Activated naive CD4-positive, alpha-beta T cell treated with anti-CD3 and anti-CD28 coated beads, Interleukin-2, amount 50 U/mL, for 72 hours (primary cell): ENCODE data around the gene SYT7. TPM values are rescaled to one million over a fixed set of nuclear protein-coding genes. Genes with fewer than 3 reads are reported as not detected.
A peak's percentile ranks its signal among the peaks of the same experiment; 100 is the strongest.

ENCODE experiments used
- ATAC-seq, 2 donors: fragments of 150-1000 bp; cut with Tn5 transposase; 2 replicates each; pipeline ENCODE4 v1.10.0; 2021; ENCODE audit warnings: mild to moderate bottlenecking in 2 of 2, moderate library complexity in 2 of 2
- DNase-seq, 2 donors: peaks; one replicate each; pipeline ENCODE4 v3.0.0; 2021 to 2022; ENCODE audit warnings: low spot score in 2 of 2
- H3K27ac Mint-ChIP-seq, 2 donors: one replicate each; pipeline ENCODE4 v1.8.0; 2022; ENCODE audit warnings: mild to moderate bottlenecking in 2 of 2, mixed read lengths in 2 of 2
- H3K36me3 Mint-ChIP-seq, 2 donors: one replicate each; pipeline ENCODE4 v1.8.0; 2022; ENCODE audit warnings: mixed read lengths in 2 of 2
- H3K9me3 Mint-ChIP-seq, 2 donors: one replicate each; pipeline ENCODE4 v1.8.0; 2022; ENCODE audit warnings: mixed read lengths in 2 of 2
- total RNA-seq, 2 donors: library from RNA; stranded (reverse); gene quantifications; one replicate each; pipeline ENCODE4 v1.2.3, GENCODE V29; 2022

The SYT7 gene
- total RNA-seq, 2 donors from 2014 or later: not detected

GRCh38 chr11:61572913-61573312 lies 8.0 kb downstream of the SYT7 start:
- H3K9me3 Mint-ChIP-seq: no peaks in the 10 kb centered on the region
- no peak for ATAC-seq
- no peak for DNase-seq
- no peak overlapping the region for H3K27ac Mint-ChIP-seq
- peaks cover 4 to 5% of the 10 kb centered on the region in 2 donors for H3K36me3 Mint-ChIP-seq

GRCh38 chr11:61571869-61572268 lies 9.0 kb downstream of the SYT7 start:
- no peak for ATAC-seq
- peaks cover 5% of the 10 kb centered on the region in 2 donors for H3K36me3 Mint-ChIP-seq
- DNase-seq: no peak
- H3K9me3 Mint-ChIP-seq: no peaks in the 10 kb centered on the region
- no peak overlapping the region for H3K27ac Mint-ChIP-seq

GRCh38 chr11:61571337-61571736 lies 9.5 kb downstream of the SYT7 start:
- DNase-seq (no peak), ATAC-seq (no peak)
- Mint-ChIP-seq H3K36me3 (peaks cover 5% of the 10 kb centered on the region in 2 donors), H3K9me3 (no peaks in the 10 kb centered on the region), H3K27ac (no peak overlapping the region)

- ATAC-seq (no peak), DNase-seq (no peak)
- peaks cover 5% of the 10 kb centered on the region in 2 donors for H3K36me3 Mint-ChIP-seq
Observed at GRCh38 chr11:61569701-61570100, 11.2 kb downstream of the SYT7 start.

GRCh38 chr11:61569018-61569417 lies 11.9 kb downstream of the SYT7 start:
- Mint-ChIP-seq H3K27ac (no peak overlapping the region), H3K9me3 (no peaks in the 10 kb centered on the region), H3K36me3 (peaks cover 5% of the 10 kb centered on the region in 2 donors)
- ATAC-seq (no peak), DNase-seq (no peak)

More at GRCh38 chr11:61569701-61570100, 11.2 kb downstream of the SYT7 start:
- Mint-ChIP-seq H3K9me3 (no peaks in the 10 kb centered on the region), H3K27ac (no peak overlapping the region)

- DNase-seq (peak in 1 of 2 donors; percentile 83), ATAC-seq (peak; percentile 37 to 89)
- H3K27ac Mint-ChIP-seq: no peak overlapping the region
- no peaks in the 10 kb centered on the region for H3K9me3 Mint-ChIP-seq
- H3K36me3 Mint-ChIP-seq: peaks cover 5% of the 10 kb centered on the region in 2 donors
Observed at GRCh38 chr11:61567286-61568061, 13.4 kb downstream of the SYT7 start.

- ATAC-seq: no peak
- Mint-ChIP-seq H3K9me3 (no peaks in the 10 kb centered on the region), H3K36me3 (peaks cover 5% of the 10 kb centered on the region in 2 donors), H3K27ac (no peak overlapping the region)
- no peak for DNase-seq
Observed at GRCh38 chr11:61564936-61565696, 15.8 kb downstream of the SYT7 start.

GRCh38 chr11:61560751-61561150 lies 20.1 kb downstream of the SYT7 start:
- Mint-ChIP-seq H3K9me3 (no peaks in the 10 kb centered on the region), H3K27ac (no peak overlapping the region), H3K36me3 (no peaks in the 10 kb centered on the region)
- ATAC-seq: no peak
- no peak for DNase-seq

GRCh38 chr11:61556621-61557020 lies 24.3 kb downstream of the SYT7 start:
- Mint-ChIP-seq H3K27ac (no peak overlapping the region), H3K9me3 (no peaks in the 10 kb centered on the region), H3K36me3 (no peaks in the 10 kb centered on the region)
- DNase-seq (no peak), ATAC-seq (no peak)

GRCh38 chr11:61555978-61556377 lies 24.9 kb downstream of the SYT7 start:
- DNase-seq: no peak
- no peaks in the 10 kb centered on the region for H3K9me3 Mint-ChIP-seq
- H3K27ac Mint-ChIP-seq: no peak overlapping the region
- no peak for ATAC-seq
- H3K36me3 Mint-ChIP-seq: no peaks in the 10 kb centered on the region

- no peaks in the 10 kb centered on the region for H3K36me3 Mint-ChIP-seq
- ATAC-seq (peak in 1 of 2 donors; percentile 36), DNase-seq (no peak)
- no peak overlapping the region for H3K27ac Mint-ChIP-seq
- no peaks in the 10 kb centered on the region for H3K9me3 Mint-ChIP-seq
Observed at GRCh38 chr11:61555051-61555969, 25.6 kb downstream of the SYT7 start.

- H3K36me3 Mint-ChIP-seq: no peaks in the 10 kb centered on the region
- DNase-seq (no peak), ATAC-seq (peak in 1 of 2 donors; percentile 32)
- H3K27ac Mint-ChIP-seq: no peak overlapping the region
- H3K9me3 Mint-ChIP-seq: no peaks in the 10 kb centered on the region
Observed at GRCh38 chr11:61554172-61554988, 26.5 kb downstream of the SYT7 start.

GRCh38 chr11:61553373-61554171 lies 27.3 kb downstream of the SYT7 start:
- no peak for DNase-seq
- Mint-ChIP-seq H3K27ac (no peak overlapping the region), H3K36me3 (no peaks in the 10 kb centered on the region), H3K9me3 (no peaks in the 10 kb centered on the region)
- ATAC-seq: no peak

- ATAC-seq: no peak
- Mint-ChIP-seq H3K9me3 (no peaks in the 10 kb centered on the region), H3K36me3 (no peaks in the 10 kb centered on the region)
Observed at GRCh38 chr11:61552108-61552635, 28.7 kb downstream of the SYT7 start.

GRCh38 chr11:61551634-61552033 lies 29.2 kb downstream of the SYT7 start:
- DNase-seq (no peak), ATAC-seq (no peak)
- Mint-ChIP-seq H3K36me3 (no peaks in the 10 kb centered on the region), H3K27ac (no peak overlapping the region), H3K9me3 (no peaks in the 10 kb centered on the region)

More at GRCh38 chr11:61552108-61552635, 28.7 kb downstream of the SYT7 start:
- peak overlapping the region in 1 of 2 donors; percentile 44 for H3K27ac Mint-ChIP-seq
- no peak for DNase-seq
